ENCODE results near the gene FUT8.

GRCh38 chr14:65465584-65465983 is 53.1 kb downstream of the FUT8 start:
- TF ChIP-seq POLR2A (IDR thresholded peaks at IDR 0.05) = no peak
- TF ChIP-seq CTCF (IDR thresholded peaks at IDR 0.05) = no peak
